ENCODE results near the gene TRPT1. TPM values are rescaled to one million over a fixed set of nuclear protein-coding genes. Genes with fewer than 3 reads are reported as not detected.

The TRPT1 gene
- total and polyA plus RNA-seq, 2 experiments from 2014 or later = 36.9 to 52.2 TPM

DNA sequence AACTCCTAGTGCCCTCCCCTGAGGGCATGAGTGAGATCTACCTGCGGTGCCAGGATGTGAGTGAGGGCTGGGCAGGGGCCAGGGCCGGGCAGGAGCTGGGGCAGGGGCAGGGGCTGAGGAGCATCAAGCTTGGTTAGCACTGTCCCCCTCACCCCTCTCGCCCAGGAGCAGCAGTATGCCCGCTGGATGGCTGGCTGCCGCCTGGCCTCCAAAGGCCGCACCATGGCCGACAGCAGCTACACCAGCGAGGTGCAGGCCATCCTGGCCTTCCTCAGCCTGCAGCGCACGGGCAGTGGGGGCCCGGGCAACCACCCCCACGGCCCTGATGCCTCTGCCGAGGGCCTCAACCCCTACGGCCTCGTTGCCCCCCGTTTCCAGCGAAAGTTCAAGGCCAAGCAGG, 5.7 kb downstream of the TRPT1 start:
- H3K9me2 ChIP-seq (ENCODE audit: insufficient read depth) = no peaks in the 10 kb centered on the region
- H3K4me2 ChIP-seq = no peak overlapping the region
- no peaks in the 10 kb centered on the region for H3F3A ChIP-seq (replicated peaks; ENCODE audit: low read depth)
- no peak for DNase-seq (ENCODE audit: low spot score)
- no peak overlapping the region for H3K4me3 ChIP-seq
- no peak overlapping the region for H3K27ac Mint-ChIP-seq
- no peak overlapping the region for H3K4me3 Mint-ChIP-seq
- TF ChIP-seq STAT1 (IDR thresholded peaks at IDR 0.05; ENCODE audit: unreplicated experiment) = no peak
- TF ChIP-seq EZH2 (IDR thresholded peaks at IDR 0.05; ENCODE audit: low read depth, unreplicated experiment) = no peak
- no peak for TF ChIP-seq EZH2phosphoT487 (IDR thresholded peaks at IDR 0.05; ENCODE audit: unreplicated experiment)
- TF ChIP-seq NANOG (IDR thresholded peaks at IDR 0.05; ENCODE audit: borderline replicate concordance) = no peak
- TF ChIP-seq POLR2AphosphoS5 (IDR thresholded peaks at IDR 0.05; ENCODE audit: low read depth) = no peak
- TF ChIP-seq ZNF114 (CRISPR knock-in tag; IDR thresholded peaks at IDR 0.05) = no peak
- no peak for TF ChIP-seq ZNF462 (CRISPR knock-in tag; IDR thresholded peaks at IDR 0.05)
- peaks cover 3% of the 10 kb centered on the region; the same call in 2 of the 3 replicates for H3K36me3 Mint-ChIP-seq (ENCODE audit: low read depth)
- no peaks in the 10 kb centered on the region for H3K9me3 Mint-ChIP-seq
- no peak overlapping the region for H3K27ac ChIP-seq (ENCODE audit: low read depth)
- no peak for ATAC-seq
- peaks cover 5% of the 10 kb centered on the region for H3K27me3 Mint-ChIP-seq (ENCODE audit: insufficient read depth, low read depth, poor library complexity)
- H4K20me1 ChIP-seq (replicated peaks; ENCODE audit: insufficient read depth) = no peaks in the 10 kb centered on the region
- no peak overlapping the region for H2AFZ ChIP-seq
- H3K4me1 Mint-ChIP-seq = peaks cover 8% of the 10 kb centered on the region; the same call in 2 of the 3 replicates
- no peaks in the 10 kb centered on the region for H3K79me2 ChIP-seq (replicated peaks; ENCODE audit: insufficient read depth)
- peaks cover 3% of the 10 kb centered on the region; the same call in 1 of the 2 replicates for H3K36me3 ChIP-seq (ENCODE audit: insufficient read depth)
- no peaks in the 10 kb centered on the region for H3K27me3 ChIP-seq (ENCODE audit: insufficient read depth)
- H3K4me1 ChIP-seq (ENCODE audit: insufficient read depth) = no peaks in the 10 kb centered on the region; the same call in 1 of the 2 replicates

- 0 out of 2 replicates have a peak, but pooled peaks cover 3% of the 10 kb centered on the region for H3F3A ChIP-seq (replicated peaks; ENCODE audit: low read depth)
- H3K79me2 ChIP-seq (replicated peaks; ENCODE audit: insufficient read depth) = no peaks in the 10 kb centered on the region
- no peaks in the 10 kb centered on the region for H3K27me3 ChIP-seq (ENCODE audit: insufficient read depth)
- DNase-seq (ENCODE audit: low spot score) = no peak
- H3K4me3 ChIP-seq = no peak overlapping the region
- H3K36me3 ChIP-seq (ENCODE audit: insufficient read depth) = peaks cover 4% of the 10 kb centered on the region; the same call in 1 of the 2 replicates
- no peak overlapping the region for H3K4me3 Mint-ChIP-seq
- no peak overlapping the region for H3K27ac ChIP-seq (ENCODE audit: low read depth)
- H3K36me3 Mint-ChIP-seq (ENCODE audit: low read depth) = peaks cover 7% of the 10 kb centered on the region; the same call in 2 of the 3 replicates
- no peaks in the 10 kb centered on the region for H4K20me1 ChIP-seq (replicated peaks; ENCODE audit: insufficient read depth)
- no peak for ATAC-seq
- H3K27me3 Mint-ChIP-seq (ENCODE audit: insufficient read depth, low read depth, poor library complexity) = peaks cover 5% of the 10 kb centered on the region
- H3K4me1 Mint-ChIP-seq = peaks cover 4% of the 10 kb centered on the region; the same call in 1 of the 3 replicates
- no peaks in the 10 kb centered on the region for H3K9me2 ChIP-seq (ENCODE audit: insufficient read depth)
- H3K4me1 ChIP-seq (ENCODE audit: insufficient read depth) = no peaks in the 10 kb centered on the region
- H3K27ac Mint-ChIP-seq = no peak overlapping the region
- no peaks in the 10 kb centered on the region for H3K9me3 Mint-ChIP-seq
- no peak overlapping the region for H3K4me2 ChIP-seq
- H2AFZ ChIP-seq = no peak overlapping the region
- TF ChIP-seq, protein P1, sequence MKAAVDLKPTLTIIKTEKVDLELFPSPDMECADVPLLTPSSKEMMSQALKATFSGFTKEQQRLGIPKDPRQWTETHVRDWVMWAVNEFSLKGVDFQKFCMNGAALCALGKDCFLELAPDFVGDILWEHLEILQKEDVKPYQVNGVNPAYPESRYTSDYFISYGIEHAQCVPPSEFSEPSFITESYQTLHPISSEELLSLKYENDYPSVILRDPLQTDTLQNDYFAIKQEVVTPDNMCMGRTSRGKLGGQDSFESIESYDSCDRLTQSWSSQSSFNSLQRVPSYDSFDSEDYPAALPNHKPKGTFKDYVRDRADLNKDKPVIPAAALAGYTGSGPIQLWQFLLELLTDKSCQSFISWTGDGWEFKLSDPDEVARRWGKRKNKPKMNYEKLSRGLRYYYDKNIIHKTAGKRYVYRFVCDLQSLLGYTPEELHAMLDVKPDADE (IDR thresholded peaks at IDR 0.05) = no peak
- no peak for TF ChIP-seq ZNF331 (CRISPR knock-in tag; IDR thresholded peaks at IDR 0.05; ENCODE audit: low read depth)
- TF ChIP-seq ZNF114 (CRISPR knock-in tag; IDR thresholded peaks at IDR 0.05) = no peak
- no peak for TF ChIP-seq REST (IDR thresholded peaks at IDR 0.05; ENCODE audit: unreplicated experiment)
Observed at GRCh38 chr11:64219755-64220154, 6.2 kb downstream of the TRPT1 start.
